Measurements from ENCODE around the gene HOXB8.
A peak's percentile ranks its signal among the peaks of the same experiment; 100 is the strongest.

Gene HOXB8

DNA sequence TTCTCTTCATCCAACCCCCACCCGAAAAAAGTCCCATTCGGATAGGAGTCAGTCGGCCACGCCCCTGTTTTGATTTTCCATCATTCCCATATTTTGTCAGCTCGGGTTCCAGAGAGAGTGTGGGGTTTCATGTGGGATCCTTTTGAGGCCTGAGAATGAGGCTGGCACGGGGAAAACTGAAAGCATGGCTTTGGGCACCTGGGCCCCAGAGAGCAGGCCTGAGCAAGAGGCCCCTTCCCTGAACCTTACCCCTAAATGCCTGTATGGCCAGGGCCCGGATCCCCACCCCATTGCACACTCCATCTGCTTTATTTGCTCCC, 32.4 kb downstream of the HOXB8 start:
- no peak for DNase-seq

DNA sequence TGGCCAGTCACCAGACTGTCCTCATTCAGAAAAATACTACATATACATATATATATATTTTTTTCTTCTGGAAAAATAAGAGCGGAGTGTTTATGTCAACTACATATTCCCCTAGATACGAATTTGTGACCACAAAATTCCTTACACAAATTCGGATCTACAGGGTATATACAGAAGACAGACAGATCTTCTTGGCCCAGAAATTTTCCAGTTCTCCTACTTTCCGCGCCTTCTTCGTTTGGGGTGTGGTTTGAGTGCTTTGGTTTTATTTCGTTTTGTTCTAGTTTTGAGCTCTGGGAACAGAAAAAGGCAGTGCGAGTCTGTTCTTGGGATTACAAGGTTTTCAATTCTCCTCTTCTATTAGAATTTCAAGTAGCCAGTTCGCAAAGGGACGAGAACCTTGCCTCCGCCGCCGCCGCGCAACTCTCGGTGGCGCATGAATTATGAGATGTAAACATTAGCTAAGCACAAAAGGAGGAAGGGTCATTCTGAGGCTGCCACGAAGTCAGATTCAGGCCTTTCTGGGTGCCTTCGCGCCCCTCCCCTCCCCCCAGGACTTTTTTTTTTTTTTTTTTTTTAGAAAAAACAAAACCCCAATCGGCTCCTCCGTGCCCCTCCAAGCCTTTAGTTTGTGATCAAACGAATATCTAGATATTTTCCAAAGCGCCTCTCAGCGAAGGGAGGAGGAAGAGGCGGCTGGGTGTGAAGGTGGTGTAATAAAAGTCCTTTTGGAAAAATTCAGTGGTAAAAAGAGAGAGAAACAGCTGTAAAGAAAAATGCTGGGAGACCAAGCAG, 35.1 kb downstream of the HOXB8 start:
- DNase-seq = peak; percentile 78

DNA sequence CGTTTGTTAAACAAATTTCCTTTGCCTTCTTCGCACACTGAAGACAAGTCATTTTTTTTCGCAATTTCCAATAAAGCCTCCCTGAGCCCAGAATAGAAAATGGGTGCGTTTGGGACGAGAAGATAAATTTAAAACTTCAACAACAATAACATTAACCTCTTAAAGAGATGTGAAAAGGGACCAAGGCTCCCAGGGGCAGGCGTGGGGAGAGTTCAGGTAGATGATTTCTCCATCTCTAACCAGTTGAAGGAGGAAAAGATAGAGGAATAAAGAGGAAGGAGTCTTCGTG, 35.7 kb downstream of the HOXB8 start:
- peak; percentile 67 for DNase-seq

DNA sequence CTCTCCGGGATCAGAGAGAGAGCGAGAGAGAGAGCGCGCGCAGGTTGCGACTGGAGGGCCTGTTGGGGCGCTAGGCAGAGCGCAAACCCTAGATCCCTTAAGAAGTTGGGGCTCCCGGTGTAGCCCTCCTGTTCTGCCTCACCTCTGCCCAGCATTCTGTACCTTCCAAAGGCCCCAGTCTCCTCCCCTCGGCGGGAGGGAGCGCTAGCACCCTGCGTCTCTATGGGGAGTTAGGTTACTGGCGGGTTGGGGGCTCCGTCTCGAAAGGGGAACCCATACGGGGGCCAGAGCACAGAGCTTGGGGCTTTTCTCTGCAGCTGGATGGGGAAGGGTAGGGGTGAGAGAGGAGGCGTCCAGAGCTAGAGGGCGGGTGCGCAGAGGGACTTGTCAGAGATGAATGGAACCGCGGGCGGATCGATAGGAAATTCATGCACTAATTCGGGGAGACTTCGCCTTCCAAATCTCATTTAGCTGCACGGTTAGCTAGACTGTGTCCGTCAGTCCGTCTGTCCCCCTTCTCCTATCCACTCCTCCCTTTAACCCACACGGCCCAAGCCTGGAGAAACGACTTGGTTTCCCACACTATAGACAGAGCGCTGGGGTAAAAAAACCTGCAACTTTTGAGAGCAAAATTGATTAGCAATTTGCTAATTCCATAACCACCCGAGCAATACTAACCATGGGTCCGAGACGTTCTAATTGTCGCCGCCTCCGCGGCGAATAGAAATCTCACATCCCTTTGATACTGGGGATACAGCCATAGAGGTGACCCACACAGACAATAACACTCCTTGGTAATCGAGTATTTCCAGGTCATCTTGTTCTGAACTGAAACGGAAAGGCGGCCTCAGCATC, 36.2 kb downstream of the HOXB8 start:
- no peak for DNase-seq

DNA sequence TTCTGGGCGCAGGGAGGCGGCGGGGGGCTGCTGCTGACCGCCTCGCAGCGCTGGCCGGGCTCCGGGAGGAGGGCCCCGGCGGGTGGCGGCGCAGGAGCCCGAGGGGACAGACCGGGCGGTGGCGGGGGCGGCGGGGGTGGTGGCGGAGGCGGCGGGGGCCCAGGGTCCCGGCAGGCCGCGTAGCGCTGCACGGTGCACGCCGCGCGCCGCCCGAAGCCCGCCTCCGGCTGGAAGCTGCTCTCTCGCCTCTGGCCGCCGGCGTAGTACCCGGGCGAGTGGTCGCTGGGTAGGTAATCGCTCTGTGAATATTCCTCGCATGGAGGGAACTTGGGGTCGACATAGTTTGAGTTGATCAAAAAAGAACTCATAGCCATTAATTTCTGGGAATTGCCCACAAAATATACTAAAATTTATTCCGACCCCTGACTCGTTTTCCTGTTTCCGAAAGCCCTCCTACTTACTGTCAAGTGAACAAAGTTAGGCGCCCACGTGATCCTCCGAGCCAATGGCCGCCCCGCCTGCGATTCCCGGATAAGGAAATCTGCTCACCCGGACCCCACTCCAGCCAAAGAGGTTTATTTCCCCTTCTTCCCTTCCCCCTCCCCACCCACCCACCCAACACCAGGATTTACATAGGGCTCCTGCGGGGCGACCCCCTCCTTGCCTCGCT, 37.0 kb downstream of the HOXB8 start, which contains the start of gene HOXB4:
HOXB4 (minus strand) TSS at position 405 of the 670 bp plus-strand sequence; CDS start at position 374, 31 bp downstream.
- DNase-seq = peak; percentile 67

DNA sequence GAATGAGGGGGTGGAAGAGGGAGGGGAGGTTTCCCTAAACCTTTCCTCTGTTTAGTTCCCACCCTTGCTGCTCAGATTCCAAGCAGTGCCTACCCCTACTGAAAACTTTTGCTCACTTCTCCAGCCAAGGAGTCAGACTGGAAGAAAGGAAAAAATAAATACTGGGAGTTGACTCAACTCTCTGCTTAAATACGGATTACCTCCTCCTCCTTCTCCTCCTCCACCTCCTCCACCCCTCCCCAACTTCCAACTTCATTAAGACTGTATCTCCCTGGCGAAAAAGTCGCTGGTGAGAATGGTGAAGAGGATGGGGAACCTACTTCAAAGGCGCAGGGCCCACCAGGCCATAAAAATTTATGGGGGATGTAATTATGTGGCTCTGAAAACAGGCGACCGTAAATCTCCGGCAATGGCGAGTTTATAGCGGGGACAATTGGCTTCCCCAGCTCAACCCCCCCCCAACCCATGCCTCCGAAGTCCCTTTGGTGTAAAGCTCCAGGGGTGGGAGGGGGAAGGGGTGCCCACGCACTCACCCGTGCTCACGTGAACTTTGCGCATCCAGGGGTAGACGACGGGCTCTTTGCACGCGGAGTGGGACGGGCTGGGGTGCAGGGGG, 37.7 kb downstream of the HOXB8 start:
- no peak for DNase-seq

DNA sequence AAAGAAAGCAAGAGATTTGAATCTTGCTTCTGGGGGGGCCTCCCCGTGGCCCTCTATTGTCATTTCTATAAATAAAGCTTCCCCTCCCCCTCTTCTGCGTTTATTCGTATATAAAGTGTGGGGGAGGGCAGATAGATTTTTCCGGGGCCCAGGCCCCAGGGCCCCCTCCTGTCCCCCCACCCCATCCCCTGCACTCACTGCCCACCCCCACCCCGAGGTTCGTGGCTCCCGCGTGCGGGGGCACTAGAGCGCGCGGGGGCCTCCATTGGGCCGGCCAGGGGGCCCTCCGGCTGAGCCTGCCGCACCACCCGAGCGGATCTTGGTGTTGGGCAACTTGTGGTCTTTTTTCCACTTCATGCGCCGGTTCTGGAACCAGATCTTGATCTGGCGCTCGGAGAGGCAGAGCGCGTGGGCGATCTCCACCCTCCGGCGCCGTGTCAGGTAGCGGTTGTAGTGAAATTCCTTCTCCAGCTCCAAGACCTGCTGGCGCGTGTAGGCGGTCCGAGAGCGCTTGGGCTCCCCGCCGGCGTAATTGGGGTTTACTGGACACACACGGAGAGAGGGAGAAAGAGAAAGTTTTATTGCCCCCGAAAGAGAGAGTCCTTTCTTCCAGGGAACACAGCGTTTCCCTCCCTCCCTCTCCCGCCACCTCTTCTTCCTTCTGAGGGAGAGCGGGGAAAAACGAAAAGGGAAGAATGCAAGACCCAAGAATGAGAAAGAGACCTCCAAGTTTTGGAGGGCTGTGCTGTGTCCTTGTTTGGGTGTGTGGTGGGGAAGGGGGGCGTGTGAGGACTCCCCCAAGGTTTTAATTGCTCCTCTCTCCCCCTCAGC, 38.4 kb downstream of the HOXB8 start:
- DNase-seq = peak; percentile 67

DNA sequence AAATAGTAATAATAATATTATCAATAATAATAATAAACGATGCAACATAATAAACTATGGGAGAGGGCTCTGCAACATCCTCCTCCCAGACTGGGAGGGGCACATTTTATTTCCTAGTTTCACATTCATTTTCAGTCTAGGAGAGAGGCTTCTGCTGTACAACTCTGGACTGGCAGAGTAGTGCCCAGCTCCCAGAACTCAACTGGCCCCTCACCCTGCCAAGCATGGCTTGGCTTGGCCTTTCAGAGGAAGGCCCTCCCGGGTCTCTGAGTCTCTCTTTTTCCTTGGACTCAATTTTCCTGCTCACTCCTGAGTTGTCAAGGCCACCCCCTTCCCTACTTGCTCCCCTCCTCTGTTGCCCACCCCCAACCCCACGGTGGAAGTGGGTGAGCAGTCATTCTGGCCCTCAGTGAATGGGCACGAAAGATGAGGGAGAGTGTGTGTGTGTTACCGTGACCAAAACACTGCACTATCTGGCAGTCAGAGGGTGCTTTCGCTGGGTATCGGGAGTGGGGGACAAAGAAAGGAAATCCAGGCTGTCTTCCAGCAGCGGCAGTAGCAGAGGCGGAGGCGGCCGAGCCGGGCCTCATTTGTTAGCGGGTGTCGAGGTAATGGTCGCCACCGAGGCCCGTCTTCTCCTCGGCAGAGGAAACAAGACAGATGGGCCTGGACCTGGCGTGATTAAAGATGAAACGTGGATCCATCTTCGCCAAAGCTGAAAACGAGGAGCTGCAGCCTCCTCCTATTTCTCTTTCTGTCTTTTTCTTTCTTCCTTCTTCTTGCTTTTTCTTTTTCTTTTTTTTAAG, 39.2 kb downstream of the HOXB8 start:
- DNase-seq = no peak

DNA sequence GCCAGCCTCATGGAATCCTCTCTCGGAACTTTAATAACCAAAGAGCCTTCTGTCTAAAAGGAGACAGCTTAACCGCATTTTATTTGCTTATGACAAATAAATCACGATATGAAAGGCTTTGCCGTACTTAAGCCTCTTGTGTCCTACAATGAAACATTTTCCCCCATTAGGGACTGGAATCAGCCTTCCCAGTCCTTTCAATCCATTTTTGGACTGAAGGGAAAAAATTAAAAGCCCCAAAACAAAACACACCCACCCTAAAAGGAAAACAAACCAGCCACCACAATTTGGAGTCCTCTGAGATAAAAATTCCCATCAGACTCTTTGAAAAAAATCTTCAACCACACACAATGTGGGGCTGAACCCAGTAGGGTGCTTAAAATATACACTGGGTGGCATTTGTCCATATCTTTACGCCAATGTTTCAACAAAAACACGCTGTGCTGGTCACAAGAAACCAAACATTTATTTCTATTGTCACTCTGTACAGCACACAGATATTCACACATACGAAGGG, 40.0 kb downstream of the HOXB8 start:
- no peak for DNase-seq

DNA sequence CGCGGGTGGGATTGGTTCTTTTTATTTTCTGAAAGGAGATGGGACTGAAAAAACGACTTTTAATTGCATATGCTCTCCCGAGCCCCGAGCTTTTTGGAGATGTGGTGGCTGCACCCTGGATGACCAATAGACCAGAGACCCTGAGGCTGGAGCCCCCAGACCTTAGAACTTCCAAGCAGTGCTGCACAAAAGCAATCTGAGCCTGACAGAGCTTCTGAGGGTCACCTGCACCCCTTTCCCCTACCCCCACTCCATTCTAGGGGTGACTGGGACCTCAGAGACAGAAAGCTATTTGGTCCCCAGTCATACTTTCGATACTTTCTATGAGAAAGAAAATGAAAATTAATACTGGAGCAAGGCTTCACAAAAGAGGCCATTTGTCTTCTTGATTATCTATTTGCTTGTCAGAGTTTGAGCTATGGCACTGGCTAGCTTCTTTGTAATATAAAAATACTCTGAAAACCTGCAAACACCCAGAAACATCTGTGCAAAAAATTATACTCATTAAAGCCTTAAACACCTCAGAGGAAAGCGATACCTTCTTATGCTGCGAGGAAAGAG, 40.5 kb downstream of the HOXB8 start:
- no peak for DNase-seq

DNA sequence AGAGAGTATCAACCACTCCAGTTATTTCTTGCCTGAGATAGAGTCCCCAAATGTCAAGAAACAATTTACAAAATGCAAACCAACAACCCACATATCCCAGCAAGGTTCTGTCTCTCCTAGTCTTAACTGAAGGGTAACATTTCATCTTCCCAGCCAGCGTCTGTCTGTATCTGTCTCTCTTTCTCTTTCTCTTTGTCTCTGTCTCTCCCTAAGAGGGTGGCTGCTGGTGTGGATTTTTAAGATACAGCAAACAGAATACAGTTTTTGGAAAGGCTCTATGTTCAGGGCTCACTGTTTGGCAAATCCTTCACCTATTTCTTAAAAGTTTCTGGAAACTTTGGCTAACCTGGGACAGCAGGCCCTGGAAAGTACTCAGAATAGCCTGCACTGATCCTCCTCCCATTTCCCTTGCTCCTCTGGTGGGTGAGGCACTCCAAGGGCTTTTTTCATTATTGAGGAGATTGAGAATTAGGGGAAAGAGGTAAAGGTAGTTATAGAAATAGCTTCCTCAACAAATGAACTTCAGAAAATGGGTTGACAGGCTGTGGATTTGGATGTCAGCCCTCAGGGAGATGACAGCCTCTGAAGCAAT, 43.2 kb downstream of the HOXB8 start:
- DNase-seq = no peak

DNA sequence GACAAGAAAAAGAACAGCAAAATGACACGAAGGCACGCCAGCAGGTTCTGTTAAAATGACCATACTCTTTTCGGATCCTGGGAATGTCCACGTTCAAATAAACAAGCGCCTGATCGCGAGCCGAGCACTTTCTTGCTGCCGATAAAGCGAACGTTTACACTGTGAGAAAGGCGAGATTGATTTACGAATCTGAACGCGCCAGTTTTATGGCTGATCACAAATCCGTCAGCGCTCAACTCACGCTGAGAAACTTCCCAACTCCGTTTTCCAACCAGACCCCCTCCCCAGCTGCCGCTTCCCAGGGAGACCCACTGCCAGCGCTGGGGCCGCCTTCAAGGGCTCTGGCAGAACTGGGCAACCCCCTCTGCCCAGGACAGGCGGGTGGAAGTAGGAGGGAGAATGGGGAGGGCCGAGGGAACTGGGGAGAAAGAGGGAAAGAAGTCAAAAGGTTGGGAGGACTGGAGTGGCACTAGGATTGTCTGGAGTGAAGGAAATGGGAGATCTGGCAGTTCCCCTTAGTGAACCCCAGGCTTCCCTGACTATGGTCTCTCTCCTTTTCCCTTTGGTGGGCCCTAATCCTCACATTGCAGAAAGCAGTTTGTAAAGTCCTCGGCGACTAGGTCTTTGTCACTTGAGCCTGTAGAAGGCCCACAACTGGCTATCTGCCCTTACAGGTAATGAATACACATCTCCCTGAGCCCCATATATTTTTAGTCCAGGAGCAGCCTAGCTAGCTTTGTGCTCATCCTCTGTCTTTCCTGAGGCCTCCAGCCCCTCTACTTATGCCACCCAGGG, 43.9 kb downstream of the HOXB8 start:
- DNase-seq = peak; percentile 60

DNA sequence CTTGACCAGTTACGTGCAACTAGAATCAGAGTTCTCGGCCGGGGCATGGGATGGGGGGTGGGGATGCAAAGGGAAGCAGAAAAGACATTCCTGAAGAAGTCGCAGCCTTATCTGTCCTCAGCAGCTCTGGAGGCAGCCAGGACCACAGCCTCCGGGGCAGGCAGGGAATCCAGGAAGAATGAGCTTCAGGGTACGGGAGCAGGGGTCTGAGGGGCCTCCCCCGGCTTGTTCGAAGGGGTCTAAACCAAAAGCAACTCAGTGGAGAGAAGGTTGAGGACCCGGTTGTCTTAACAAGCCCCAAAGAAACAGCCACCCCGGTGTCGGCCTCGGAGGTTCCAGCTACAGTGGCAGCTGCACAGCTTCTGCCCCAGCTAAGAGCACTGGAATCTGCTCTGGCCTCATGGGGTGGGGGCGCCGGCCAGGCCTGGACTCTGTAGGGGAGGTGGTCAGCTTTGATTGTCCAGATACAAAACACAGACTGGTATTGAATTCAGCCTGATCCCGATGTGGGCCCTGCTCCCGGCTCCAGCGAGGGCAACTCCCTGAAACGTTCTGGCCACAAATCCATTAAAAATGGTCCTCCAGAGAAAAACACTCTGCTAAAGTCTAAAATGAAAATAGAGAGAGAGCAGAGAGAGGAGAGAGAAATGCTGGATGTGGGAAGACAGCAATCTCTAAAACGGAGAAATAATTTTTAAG, 44.6 kb downstream of the HOXB8 start:
- DNase-seq = peak; percentile 64

DNA sequence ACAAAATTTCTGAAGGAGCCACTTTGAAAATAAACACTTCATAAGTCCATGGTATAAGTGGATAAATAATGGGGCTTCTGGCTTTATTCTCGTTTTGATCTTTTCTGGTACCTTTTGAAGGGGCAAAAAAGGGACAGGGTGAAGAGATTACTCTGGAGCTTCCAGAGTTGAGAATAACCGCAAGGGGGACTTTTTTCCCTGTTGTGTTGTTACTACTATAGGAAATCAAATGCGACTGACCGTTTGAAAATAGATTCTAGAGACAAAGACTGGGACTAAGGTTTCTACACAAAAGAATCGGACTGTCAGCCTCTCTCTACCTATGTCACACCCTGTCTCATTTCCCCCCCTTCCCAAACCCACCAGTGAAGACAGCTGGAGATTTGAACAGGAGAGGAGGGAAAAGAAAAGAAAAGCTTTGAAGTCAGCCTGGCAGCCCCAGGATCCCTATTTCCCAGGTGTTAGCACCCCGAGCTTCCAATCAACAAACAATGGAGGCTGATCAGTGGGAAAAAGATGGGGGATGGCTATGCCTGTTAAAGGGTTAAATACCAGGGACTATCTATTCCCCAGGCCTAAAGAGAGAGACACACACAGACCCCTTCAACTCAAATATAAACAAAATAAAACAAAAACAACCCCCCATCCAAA, 45.3 kb downstream of the HOXB8 start:
- no peak for DNase-seq

DNA sequence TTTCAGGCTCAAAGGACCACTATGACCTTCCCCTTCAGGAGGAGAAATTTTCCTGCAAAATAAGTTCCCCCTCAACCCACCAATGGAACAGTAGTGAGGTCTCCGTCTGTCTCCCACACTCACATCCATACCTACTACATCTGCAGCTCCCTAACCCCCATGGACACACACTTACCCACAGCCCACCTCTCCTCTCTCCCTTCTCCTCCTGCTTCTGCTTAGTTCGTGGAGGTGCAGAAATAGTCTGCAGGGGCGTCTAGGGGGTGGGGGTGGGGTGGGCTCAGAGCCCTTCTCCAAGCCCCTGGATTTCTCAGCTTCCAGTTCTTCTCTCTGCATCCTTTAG, 45.9 kb downstream of the HOXB8 start:
- no peak for DNase-seq

DNA sequence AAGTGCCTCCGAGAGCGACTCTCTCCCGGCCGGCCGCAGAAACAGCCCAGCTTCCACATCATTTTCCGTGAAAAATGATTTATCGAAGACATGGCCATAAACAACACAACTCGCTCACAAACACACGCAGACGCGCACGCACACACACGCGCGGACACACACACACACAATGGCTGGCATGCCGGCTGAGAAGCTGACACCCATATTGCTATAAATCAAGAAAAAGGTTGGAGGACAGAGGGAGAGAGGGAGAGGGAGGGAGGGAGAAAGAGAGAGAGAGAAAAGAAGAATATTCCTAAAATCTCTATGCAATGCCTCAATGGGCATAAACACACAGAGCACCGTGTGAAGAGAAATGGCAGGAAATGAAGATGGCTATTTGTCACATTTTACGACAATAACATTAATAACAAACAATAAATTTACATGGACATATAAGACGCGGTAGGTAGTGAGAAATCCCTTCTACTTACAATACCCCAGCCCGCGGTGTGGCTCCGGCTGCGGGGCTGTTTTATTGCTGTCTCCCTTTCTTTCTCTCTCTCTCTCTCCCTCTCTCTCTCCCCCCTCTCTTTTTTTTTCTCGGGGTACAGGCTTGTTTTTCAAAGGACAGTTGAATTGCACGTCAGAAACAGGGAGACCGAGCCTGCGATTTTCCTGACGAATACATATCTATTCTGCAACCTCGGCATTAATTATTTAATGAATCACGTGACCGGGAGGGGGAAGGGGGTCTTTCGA, 46.4 kb downstream of the HOXB8 start:
- peak; percentile 58 for DNase-seq

DNA sequence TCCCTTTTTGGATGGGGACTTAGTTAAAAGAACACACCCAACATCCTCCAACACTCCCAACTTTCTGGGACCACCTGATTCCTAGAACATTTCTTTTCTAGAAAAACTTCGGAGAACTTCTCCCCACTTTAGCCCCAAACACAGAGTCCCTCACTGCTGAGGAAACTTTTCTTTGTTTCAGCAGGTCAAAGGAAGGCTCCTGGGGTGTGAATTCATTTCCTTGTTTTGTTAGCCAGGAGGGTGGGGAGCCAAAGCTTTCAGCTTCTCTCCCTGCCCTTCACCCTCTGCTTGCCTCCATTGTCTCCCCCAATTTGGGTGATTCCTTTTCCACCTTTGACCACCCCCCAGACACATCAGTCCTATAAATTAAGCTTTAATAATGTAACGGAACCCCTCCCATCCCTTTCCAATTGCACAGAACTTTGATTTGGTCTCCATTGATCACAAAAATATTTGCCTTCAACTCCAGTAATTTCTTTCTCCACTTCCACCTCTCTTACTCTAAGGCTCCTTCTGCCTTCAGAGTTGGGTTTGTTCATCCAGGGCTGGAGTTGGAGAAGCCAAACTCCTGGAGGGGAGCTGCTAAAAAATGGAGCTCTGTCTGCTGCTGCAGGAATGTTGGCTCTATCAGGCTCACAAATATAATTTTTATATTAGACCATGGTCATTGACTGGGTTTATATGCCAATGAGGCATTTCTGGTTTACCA, 47.3 kb downstream of the HOXB8 start:
- DNase-seq = no peak
